GM06990 (cell line): ENCODE data around the gene OTOF.

Experiments used
- DNase-seq: peaks from one replicate; pipeline ENCODE4 v3.0.0-alpha.2; 2011; ENCODE audit not compliant: insufficient read length; ENCODE audit errors: extremely low read depth
- H3K27me3 ChIP-seq: replicated peaks from 2 replicates; pipeline ENCODE4 v1.6.0; 2011; ENCODE audit warnings: low read length; ENCODE audit not compliant: control insufficient read depth, insufficient read depth
- H3K36me3 ChIP-seq: 2 replicates; pipeline ENCODE4 v1.5.1; 2011; ENCODE audit warnings: low read length; ENCODE audit not compliant: control insufficient read depth, insufficient read depth
- H3K4me3 ChIP-seq: replicated peaks from 2 replicates; pipeline ENCODE4 v1.5.1; 2011; ENCODE audit warnings: low read depth, mild to moderate bottlenecking, control low read depth, low read length
- TF ChIP-seq, protein P1 (sequence below): IDR thresholded peaks from 2 replicates; pipeline ENCODE4 v1.5.1; 2011; ENCODE audit warnings: low read length, control low read depth, mild to moderate bottlenecking, inconsistent platforms; ENCODE audit not compliant: insufficient read depth, poor library complexity, severe bottlenecking

Gene OTOF

DNA sequence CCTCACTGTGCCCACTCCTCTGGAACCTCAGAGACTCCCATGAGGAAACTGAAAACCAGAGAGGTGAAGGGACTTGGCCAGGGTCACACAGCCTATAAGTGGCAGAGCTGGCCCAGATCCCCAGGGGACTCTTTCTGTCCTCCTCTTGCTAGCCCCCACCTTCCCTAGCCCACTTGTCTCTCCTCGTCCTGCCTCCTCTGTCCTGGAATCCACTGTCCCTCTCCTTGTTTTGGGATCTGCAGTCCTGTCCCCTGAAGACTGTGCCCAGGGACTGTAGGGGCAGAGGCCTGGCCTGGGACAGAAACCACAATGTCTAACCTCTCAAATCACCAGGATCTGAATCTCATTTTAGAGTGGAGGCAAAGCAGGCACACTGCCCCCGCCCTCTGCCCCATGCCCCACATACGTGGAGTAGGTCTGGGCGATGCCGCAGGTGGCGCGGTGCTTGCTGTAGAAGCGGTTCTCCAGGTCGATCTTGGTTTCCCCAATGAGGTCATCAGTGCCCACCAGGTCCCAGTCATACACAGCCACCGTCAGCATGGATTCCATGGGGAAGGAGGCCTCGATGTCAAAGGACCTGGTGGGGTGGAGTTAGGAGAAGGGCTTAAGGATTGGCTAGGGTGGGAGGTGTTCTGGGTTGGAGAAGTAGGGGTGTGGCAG, 12.5 kb downstream of the OTOF start:
- H3K27me3 ChIP-seq: no peaks in the 10 kb centered on the region; the same call in 1 of the 2 replicates
- H3K36me3 ChIP-seq: no peaks in the 10 kb centered on the region
- DNase-seq: no peak
- TF ChIP-seq, protein P1, sequence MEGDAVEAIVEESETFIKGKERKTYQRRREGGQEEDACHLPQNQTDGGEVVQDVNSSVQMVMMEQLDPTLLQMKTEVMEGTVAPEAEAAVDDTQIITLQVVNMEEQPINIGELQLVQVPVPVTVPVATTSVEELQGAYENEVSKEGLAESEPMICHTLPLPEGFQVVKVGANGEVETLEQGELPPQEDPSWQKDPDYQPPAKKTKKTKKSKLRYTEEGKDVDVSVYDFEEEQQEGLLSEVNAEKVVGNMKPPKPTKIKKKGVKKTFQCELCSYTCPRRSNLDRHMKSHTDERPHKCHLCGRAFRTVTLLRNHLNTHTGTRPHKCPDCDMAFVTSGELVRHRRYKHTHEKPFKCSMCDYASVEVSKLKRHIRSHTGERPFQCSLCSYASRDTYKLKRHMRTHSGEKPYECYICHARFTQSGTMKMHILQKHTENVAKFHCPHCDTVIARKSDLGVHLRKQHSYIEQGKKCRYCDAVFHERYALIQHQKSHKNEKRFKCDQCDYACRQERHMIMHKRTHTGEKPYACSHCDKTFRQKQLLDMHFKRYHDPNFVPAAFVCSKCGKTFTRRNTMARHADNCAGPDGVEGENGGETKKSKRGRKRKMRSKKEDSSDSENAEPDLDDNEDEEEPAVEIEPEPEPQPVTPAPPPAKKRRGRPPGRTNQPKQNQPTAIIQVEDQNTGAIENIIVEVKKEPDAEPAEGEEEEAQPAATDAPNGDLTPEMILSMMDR: no peak
- H3K4me3 ChIP-seq: no peak overlapping the region

DNA sequence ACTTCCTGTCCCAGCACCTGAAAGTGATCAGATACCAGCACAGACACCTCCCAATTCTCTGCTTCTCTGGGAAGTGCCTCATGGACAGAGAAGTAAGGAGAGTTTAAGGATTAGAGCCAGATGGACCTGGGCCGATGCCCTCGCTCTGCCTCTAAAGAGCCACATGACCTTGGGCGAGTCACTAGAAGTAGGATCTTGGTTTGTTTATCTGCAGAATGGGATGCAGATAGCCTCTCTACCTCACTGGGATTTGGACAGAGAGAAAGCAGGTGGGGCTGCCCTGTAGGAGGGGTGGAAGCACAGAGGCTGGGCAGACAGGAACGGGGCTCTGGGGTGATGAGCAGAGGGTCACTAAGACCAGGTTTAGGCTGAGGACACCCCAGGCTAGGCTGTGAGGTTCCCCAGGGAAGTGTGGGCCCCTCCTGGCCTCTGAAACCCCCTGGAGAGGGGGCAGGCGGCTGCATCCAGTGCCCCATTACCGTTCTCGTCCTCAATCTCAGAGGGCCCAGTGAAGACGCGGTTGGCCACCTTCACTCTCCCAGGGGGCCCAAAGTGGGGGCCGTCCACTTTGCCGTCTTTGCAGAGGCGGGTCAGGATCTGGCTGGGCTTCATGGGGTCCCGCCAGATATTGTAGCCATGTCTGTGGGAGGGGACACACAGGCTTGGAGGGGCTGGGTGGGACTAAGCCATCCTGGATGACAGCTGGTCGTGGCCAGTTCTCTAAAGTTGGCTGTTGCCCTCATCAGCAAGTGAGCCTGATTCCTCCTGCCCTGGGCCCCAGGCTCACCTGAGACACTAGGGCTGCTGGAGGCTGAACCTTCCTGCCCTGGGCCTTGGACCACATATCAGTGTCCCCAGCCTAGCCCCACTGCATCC, 13.3 kb downstream of the OTOF start:
- DNase-seq: no peak
- Histone ChIP-seq H3K4me3 (no peak overlapping the region), H3K27me3 (no peaks in the 10 kb centered on the region; the same call in 1 of the 2 replicates), H3K36me3 (no peaks in the 10 kb centered on the region)
- TF ChIP-seq, protein P1: no peak

DNA sequence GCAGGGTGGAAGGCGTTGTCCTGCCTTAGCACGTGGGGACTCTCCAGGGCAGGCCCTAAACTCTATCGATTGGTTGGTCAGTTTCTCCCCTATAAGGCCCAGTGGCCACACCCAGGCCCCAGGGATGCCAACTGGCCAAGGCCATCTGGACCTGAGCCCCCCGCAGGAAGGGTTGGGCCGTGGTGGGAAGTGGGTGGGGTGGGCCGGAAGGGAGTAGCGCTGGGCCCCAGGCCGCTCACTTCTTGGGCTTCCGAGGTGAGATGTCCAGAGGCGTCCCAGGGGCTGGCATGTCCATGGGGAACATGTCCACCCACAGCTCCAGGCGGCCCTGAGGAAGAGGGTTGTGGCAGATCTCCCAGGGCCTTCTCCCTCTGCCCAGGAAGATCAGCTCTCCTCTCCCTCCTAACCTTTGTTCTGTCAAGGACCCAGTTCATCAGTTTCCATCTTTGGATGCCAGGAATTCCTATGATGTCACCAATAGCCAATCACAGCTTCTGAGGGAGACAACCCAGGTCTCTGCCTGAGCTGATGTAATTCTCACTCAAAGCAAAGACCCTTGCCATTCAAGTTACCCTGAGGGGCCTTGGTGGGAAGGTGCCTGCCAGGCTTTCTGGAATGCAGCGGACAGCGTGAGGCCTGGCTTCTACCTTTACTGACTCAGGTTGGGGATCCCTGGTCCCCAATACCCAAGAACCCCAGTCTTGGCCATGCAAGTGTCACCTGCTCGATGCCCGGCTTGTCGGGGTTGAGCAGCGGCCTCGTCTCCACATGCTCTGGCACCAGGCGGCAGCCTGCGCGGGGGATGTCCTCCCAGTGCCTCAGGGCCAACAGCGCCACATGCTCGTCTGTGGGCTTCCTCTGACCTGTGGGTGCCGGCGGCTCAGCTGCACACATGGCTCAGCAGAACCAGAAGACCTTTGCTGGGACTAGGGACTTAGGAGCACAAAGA, 14.4 kb downstream of the OTOF start:
- DNase-seq: no peak
- Histone ChIP-seq H3K27me3 (no peaks in the 10 kb centered on the region; the same call in 1 of the 2 replicates), H3K36me3 (no peaks in the 10 kb centered on the region), H3K4me3 (no peak overlapping the region)
- TF ChIP-seq, protein P1: no peak

DNA sequence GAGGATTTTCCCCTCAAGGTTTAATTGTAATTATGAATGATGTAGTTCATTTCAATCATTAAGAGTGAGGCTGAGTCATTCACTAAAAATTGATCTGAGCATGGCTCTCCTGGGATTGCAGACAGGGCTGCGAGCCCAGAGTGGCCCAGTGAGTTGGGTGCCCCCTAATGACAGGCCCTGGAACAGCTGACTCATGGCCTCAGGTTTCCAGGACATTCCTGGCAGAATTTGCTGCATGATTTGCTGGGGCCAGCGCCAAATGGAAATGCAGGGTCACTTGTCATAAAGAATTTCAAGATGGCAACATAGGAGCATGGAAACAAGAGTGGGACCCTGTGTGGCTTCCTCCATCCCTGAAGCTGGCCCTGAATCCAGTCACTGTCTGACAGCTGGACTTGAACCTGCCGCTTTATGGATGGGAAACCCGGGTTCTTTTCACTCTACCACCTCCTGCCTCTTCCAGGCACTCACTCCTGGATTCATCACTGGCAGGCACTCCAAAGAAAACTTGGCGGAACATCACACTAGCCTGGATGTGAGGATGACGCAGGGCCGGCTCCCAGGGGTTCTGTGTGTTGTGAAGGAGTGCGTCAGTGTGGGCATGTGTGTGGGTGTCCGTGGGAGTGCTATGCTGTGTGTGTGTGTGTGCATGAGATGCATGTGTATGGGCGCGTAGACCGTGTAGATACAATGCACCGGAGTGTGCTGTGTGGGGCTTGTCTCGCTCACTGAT, 15.2 kb downstream of the OTOF start:
- Histone ChIP-seq H3K4me3 (no peak overlapping the region), H3K27me3 (no peaks in the 10 kb centered on the region; the same call in 1 of the 2 replicates), H3K36me3 (no peaks in the 10 kb centered on the region)
- DNase-seq: no peak
- TF ChIP-seq, protein P1: peak; percentile 59

DNA sequence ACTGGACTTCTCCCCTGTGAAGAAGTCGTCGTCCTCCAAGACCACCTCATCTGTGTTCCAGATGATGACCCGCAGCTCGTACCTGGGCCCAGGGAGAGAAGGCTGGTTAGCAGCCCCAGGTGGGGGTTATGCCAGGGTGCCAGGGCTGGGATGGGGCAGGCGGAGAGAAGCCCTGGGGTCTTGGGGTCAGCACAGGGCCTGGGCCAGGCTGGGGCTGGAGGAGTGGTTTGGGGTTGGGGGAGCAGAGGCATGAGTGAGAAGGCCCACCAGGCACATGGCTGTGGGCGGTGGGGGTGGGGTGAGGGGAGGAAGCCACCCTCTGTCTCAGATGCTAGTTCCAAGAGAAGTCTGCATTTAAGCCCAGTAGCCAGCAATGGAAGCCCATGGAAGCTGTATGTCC, 15.8 kb downstream of the OTOF start:
- TF ChIP-seq, protein P1: no peak
- Histone ChIP-seq H3K4me3 (no peak overlapping the region), H3K27me3 (no peaks in the 10 kb centered on the region; the same call in 1 of the 2 replicates), H3K36me3 (no peaks in the 10 kb centered on the region)
- no peak for DNase-seq
